DOHH2 (cell line): ENCODE results near the gene MDFIC.

Source experiments
- H3F3A ChIP-seq: fragments of 200-600 bp; sonication (generic), shearing (Covaris generic); 2 replicates; pipeline ENCODE4 v1.6.0; 2016; ENCODE audit warnings: antibody characterized with exemption, mild to moderate bottlenecking; ENCODE audit not compliant: control insufficient read depth, insufficient read depth
- H3K27ac ChIP-seq: fragments of 200-600 bp; sonication (generic); 2 replicates; pipeline ENCODE4 v1.5.1; 2014; ENCODE audit warnings: low read depth, mild to moderate bottlenecking, low read length, moderate library complexity
- H3K27me3 ChIP-seq: fragments of 200-600 bp; sonication (generic); 2 replicates; pipeline ENCODE4 v1.6.1; 2014; ENCODE audit warnings: mild to moderate bottlenecking, low read length, mixed read lengths; ENCODE audit not compliant: control insufficient read depth
- H3K36me3 ChIP-seq: fragments of 200-600 bp; sonication (generic); 2 replicates; pipeline ENCODE4 v1.6.1; 2014; ENCODE audit warnings: mild to moderate bottlenecking, low read length, moderate library complexity, mixed read lengths; ENCODE audit not compliant: control insufficient read depth
- H3K4me1 ChIP-seq: fragments of 200-600 bp; sonication (generic); 2 replicates; pipeline ENCODE4 v1.6.1; 2014; ENCODE audit warnings: mild to moderate bottlenecking, low read length, mixed read lengths; ENCODE audit not compliant: control insufficient read depth
- H3K4me2 ChIP-seq: fragments of 200-600 bp; sonication (generic); 2 replicates; pipeline ENCODE4 v1.6.0; 2014; ENCODE audit warnings: mild to moderate bottlenecking, low read length, moderate library complexity
- H3K4me3 ChIP-seq: fragments of 200-600 bp; sonication (generic); 2 replicates; pipeline ENCODE4 v1.5.1; 2014; ENCODE audit warnings: mild to moderate bottlenecking, low read length, mixed read lengths
- H3K79me2 ChIP-seq: fragments of 200-600 bp; sonication (generic); 2 replicates; pipeline ENCODE4 v1.6.1; 2014; ENCODE audit warnings: mild to moderate bottlenecking, low read length, mixed read lengths; ENCODE audit not compliant: control insufficient read depth
- H3K9me2 ChIP-seq: fragments of 200-600 bp; sonication (generic); replicated peaks from 2 replicates; pipeline ENCODE4 v1.6.1; 2014; ENCODE audit warnings: mild to moderate bottlenecking, low read length, mixed read lengths; ENCODE audit not compliant: control insufficient read depth
- H3K9me3 ChIP-seq: fragments of 200-600 bp; sonication (generic); 2 replicates; pipeline ENCODE4 v1.6.1; 2014; ENCODE audit warnings: antibody characterized with exemption, low read length, mixed read lengths; ENCODE audit not compliant: control insufficient read depth, insufficient read depth
- H4K20me1 ChIP-seq: fragments of 200-600 bp; sonication (generic); 2 replicates; pipeline ENCODE4 v1.6.0; 2014; ENCODE audit warnings: low read depth, mild to moderate bottlenecking, antibody characterized with exemption, low read length, moderate library complexity; ENCODE audit not compliant: control insufficient read depth, insufficient read depth
- CTCF ChIP-seq: fragments of 200-600 bp; sonication (generic); IDR thresholded peaks from one replicate; pipeline ENCODE4 v1.5.1; 2014; ENCODE audit warnings: antibody characterized with exemption, mild to moderate bottlenecking, low read depth, low read length; ENCODE audit not compliant: poor library complexity, severe bottlenecking
- EZH2phosphoT487 ChIP-seq: fragments of 200-600 bp; sonication (generic); IDR thresholded peaks from 2 replicates; pipeline ENCODE4 v1.6.1; 2017; ENCODE audit warnings: borderline replicate concordance, mild to moderate bottlenecking, antibody characterized with exemption, low read length, moderate library complexity, mixed read lengths

Gene MDFIC

GRCh38 chr7:114962441-114962840 lies 40.5 kb downstream of the MDFIC start:
- Histone ChIP-seq H3K9me3 (no peaks in the 10 kb centered on the region), H3K4me2 (no peak overlapping the region), H3K9me2 (no peaks in the 10 kb centered on the region; the same call in 1 of the 2 replicates), H3K4me1 (no peaks in the 10 kb centered on the region), H3F3A (no peaks in the 10 kb centered on the region), H3K4me3 (no peak overlapping the region), H3K27me3 (no peaks in the 10 kb centered on the region), H3K27ac (no peak overlapping the region), H3K36me3 (no peaks in the 10 kb centered on the region), H4K20me1 (no peaks in the 10 kb centered on the region), H3K79me2 (no peaks in the 10 kb centered on the region)
- TF ChIP-seq CTCF (no peak), EZH2phosphoT487 (no peak)

GRCh38 chr7:114966156-114966555 lies 44.3 kb downstream of the MDFIC start:
- Histone ChIP-seq H3K9me2 (no peaks in the 10 kb centered on the region), H3K79me2 (no peaks in the 10 kb centered on the region), H3K27me3 (no peaks in the 10 kb centered on the region), H3K9me3 (no peaks in the 10 kb centered on the region), H3K4me2 (no peak overlapping the region), H3K4me3 (no peak overlapping the region), H3F3A (no peaks in the 10 kb centered on the region), H3K36me3 (no peaks in the 10 kb centered on the region), H3K4me1 (no peaks in the 10 kb centered on the region), H3K27ac (no peak overlapping the region), H4K20me1 (no peaks in the 10 kb centered on the region)
- TF ChIP-seq EZH2phosphoT487 = no peak
- TF ChIP-seq CTCF = no peak

- no peaks in the 10 kb centered on the region for H3K9me3 ChIP-seq
- H3K79me2 ChIP-seq = no peaks in the 10 kb centered on the region
- H3F3A ChIP-seq = no peaks in the 10 kb centered on the region
- H3K4me3 ChIP-seq = no peak overlapping the region
- H3K36me3 ChIP-seq = no peaks in the 10 kb centered on the region
- TF ChIP-seq EZH2phosphoT487 (no peak), CTCF (no peak)
- H3K4me1 ChIP-seq = no peaks in the 10 kb centered on the region
- H3K4me2 ChIP-seq = no peak overlapping the region
- H3K9me2 ChIP-seq = no peaks in the 10 kb centered on the region; the same call in 1 of the 2 replicates
- no peak overlapping the region for H3K27ac ChIP-seq
- H3K27me3 ChIP-seq = no peaks in the 10 kb centered on the region
- no peaks in the 10 kb centered on the region for H4K20me1 ChIP-seq
These were observed 47.2 kb downstream of the MDFIC start for GRCh38 chr7:114969096-114969495.

DNA sequence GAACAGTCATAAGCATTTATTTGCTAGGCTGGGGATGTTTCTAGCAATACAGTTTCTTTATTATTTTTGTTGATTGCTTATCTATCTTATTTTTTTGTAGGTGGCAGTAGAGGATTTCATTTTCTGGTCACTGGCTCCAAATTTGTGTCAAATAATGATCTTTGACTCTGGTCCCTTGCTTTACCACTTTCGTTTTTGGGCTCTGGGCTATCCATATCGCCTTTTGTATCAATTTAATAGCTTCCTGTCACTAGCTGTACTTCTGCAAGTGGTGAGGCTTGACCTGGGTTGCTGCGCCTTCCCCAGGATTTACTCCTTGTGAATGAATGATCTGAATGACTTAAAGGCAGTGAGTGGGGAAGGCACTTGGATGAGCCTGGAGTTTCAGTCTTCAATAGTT lies 48.4 kb downstream of the MDFIC start:
- Histone ChIP-seq H3K27me3 (no peaks in the 10 kb centered on the region), H3K9me3 (no peaks in the 10 kb centered on the region), H3K79me2 (no peaks in the 10 kb centered on the region), H4K20me1 (no peaks in the 10 kb centered on the region), H3K9me2 (no peaks in the 10 kb centered on the region; the same call in 1 of the 2 replicates), H3F3A (no peaks in the 10 kb centered on the region), H3K27ac (no peak overlapping the region), H3K4me3 (no peak overlapping the region), H3K4me2 (no peak overlapping the region), H3K36me3 (no peaks in the 10 kb centered on the region), H3K4me1 (no peaks in the 10 kb centered on the region)
- TF ChIP-seq CTCF (no peak), EZH2phosphoT487 (no peak)
